NCI-H1694 treated with DMSO at 0.1 percent for 48 hours (cell line): Measurements from ENCODE around the gene FNDC3B.

ENCODE experiments used
- DNase-seq: peaks from one replicate; lab custom pipeline; 2025; lab: John Stamatoyannopoulos, UW

Gene FNDC3B

DNA sequence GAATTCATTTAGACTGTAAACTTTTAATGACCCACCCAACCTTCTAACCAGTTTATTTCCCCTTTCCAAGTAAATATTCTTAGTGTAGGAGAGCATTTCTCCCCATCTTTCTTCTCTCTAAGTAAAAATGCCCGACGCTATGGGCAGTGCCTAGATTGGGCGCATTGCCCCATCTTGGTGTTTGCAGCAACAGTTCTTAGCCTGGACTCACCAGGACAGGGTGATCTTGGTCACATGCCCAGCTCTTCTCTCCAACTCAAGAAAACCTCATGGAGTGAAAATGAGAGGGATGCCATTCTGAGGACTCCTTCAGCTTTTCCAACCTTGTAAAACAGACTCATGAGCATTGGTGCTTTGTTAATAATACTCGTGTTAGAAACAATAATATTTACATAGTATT, 332.2 kb downstream of the FNDC3B start:
- DNase-seq = no peak

DNA sequence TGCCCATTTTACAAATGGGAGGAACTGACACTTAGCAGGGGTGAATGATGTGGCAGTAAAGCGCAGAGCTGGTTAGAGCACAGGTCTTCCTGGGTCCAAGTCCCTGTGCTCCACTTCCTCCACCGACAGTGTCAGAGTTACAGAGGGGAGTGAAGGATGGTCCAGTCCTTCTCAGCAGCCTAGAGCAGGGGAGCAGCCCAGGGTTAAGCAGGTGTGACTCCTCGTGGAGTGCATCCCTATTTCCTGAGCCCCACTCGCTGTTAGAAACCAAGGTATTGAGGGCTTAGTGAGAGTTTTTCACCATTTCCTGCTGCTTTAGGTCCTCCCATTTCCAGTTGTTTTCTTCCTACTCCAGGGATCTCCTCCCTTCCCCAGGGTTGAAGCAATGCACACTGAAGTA, 333.5 kb downstream of the FNDC3B start:
- no peak for DNase-seq

DNA sequence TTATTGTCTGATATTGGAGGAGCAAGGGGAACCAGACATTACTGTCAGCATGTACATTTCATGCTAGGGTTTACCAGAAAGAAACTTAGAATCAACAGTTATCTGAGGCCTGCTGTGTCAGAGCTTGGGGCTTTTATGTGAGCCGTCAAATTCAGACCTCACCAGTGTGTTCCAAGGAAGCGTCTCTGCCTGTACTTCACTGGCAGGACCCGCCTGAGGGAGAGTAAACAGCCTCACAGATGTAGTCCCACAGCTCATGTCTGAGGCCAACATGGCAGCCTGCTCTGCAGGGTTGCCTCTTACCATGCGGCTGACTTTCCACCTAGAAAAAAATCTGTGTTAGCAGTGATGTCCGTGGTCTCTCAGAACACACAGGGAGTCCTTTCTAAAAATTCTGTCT, 334.5 kb downstream of the FNDC3B start:
- DNase-seq = no peak

DNA sequence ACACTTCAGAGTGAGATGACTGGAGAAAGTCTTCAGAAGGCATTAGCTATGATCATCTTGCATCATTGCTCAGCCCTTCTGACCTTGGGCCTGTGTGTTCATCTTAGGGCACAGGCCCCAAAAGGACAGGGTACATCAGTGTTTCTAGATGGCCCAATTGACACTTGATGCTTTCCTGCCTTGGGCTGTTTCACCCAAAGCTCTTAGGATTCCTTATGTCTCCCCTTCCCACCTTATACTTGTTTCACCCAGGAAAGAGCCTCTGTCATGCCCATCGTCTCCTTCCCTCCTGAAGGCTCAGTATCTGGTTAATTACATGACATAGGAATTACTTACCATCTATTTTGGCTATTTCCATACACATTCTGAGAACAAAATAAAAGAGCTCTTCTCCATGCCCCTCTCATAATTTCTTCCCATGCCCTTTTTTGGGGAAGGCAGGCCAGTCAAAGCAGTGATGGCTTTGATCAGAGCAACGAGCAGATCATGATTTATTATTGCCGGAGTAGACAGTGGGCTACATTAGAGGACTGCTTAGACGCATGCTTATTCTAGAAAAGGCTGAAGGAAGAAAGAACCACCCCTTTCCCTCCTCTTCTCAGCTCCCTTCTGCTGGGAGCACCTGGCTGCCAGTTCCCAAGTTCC, 335.9 kb downstream of the FNDC3B start:
- no peak for DNase-seq

DNA sequence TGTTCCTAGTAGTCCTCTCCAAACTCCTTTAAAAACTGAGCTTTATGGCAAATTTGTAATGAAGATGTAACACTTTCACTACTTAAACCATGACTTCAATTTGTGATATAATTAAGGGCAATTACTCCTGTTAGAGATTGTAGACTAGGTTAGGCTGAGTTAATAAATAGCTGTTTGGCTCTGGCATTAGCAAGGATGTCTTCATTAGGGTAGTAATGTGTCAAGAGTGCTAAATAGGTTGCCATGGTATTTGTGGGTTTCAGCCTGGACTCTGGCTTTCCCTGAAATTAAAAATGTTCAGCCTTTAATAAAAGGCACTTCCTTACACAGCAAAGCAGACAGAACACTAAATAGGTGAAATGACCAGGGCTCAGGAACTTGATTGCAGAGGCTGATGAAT, 337.0 kb downstream of the FNDC3B start:
- no peak for DNase-seq

DNA sequence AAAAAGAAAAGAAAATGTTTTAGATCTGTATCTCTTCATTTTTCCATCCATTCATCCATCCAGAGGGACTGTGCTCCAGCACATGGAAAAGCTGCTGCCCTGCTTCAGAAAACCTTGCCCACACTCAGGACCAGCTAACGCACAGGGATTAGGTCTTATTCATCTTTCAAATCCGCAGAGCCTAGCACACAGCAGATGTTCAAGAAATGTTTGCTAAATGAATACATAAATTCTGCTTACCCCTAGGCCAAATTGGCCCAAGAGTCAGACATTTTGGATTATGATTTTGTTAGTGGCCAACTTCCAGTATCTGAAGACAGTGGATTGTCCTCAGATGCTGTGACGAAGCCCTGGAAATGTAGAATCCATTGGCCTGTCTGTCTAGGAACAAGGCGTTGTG, 337.5 kb downstream of the FNDC3B start:
- no peak for DNase-seq

DNA sequence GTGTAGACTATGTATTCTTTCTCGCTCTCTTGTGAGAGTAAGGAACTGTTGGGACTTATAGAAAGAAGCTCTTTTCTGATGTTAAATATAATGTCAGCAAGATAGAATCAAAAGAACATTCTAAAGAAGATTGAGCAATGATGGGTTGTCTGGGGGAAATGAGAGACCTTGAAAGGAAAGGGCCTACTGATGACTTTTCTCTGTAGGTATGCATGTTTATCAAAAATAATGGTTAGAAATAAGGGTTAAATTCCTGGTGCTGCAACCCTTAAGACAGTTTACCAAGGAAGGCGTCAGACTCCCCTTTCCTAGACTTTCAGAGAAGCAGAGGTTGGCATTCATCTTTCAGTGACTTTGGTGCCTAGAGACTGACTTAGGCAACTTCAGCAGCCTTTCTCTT, 339.1 kb downstream of the FNDC3B start:
- no peak for DNase-seq

DNA sequence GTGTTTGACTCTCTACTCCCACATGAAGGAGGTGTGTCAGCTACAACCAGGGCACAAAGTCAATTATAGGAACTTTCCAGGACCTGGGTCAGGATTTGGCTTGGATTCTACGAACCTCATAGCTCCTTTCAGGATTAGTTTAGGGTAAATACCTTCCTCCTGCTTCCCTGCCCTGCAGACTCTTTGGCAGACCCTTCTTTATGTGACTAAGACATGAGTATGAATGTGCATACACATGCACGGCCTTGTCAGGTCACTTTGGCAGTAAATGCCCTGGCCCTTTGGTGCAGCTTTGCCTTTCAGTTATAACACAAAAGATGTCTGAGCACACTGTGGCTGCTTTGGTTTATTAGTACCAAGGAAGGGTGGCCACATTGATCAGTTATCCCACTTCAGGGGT, 340.0 kb downstream of the FNDC3B start:
- DNase-seq = no peak

DNA sequence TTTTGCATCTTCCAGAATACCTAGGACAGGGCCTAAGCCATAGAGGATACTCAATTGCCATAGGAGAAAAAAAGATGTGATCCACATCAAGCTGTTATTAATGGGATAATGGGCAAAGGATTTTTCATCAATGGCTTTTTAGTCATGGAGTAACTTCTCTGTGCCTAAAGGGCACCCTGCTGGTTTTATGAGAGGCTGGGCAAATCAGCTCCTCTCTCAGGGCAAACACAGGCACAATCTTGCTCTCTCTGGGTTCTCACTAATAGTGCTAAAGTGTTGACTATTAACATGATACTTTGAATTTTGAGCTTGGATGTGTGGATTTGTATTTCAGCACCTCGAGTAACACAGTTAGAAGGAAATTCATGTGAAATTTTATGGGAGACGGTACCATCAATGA, 341.3 kb downstream of the FNDC3B start:
- no peak for DNase-seq

DNA sequence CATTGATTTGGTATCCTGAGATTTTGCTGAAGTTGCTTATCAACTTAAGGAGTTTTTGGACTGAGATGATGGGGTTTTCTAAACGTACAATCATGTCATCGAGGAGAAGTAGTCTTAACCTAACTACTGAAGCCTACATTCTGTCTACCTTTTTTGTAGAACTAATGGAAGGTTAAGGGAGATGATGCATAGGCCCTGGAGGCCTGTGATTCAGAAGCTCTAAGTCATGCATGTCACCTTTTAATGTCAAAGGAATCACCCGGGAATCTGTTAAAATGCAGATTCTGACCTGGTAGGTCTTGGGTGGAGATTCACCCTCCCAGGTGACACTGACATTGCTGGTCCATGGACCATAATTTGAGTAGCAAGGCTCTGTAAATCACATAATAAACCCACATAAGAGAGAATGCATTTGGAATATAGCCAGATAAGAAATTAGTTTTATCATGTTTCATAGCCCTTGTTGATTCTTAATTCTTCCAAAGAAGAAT, 344.0 kb downstream of the FNDC3B start:
- DNase-seq = no peak

DNA sequence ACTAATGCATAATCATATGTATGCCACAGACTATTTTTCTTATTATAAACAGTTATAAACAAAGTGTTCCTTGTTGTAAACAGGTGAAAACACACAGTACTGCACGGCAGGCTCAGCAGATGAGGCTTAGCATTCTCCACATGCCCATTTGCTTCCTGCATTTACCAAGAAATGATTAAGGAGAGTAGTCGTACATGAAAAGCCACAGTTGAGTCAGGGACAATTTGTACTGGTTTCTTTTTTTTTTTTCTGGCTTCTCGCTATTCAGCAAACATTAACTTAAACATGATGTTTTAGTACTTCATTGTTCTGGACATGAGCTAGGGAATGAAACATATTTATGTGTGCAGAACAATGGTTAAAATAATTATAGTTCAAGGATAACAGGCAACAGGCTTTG, 345.5 kb downstream of the FNDC3B start:
- DNase-seq = no peak

DNA sequence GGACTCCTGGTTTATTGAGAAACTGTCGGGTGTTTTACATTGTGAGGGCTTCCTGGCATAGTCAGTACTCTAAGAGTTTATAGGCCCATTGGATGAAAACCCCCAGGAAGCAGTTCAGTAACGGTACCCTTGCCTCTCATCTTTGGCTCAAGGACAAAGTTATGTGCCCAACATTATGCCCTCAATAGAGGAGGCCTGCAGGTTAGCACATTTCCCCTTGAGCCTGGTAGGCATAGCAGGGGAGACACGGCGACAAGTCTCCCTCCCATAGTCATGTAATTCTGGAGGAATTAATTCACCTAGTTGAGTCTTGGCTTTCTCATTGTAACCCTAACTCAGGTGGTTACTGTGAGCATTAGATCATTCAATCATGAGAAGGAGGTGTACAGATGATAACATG, 348.4 kb downstream of the FNDC3B start:
- no peak for DNase-seq

DNA sequence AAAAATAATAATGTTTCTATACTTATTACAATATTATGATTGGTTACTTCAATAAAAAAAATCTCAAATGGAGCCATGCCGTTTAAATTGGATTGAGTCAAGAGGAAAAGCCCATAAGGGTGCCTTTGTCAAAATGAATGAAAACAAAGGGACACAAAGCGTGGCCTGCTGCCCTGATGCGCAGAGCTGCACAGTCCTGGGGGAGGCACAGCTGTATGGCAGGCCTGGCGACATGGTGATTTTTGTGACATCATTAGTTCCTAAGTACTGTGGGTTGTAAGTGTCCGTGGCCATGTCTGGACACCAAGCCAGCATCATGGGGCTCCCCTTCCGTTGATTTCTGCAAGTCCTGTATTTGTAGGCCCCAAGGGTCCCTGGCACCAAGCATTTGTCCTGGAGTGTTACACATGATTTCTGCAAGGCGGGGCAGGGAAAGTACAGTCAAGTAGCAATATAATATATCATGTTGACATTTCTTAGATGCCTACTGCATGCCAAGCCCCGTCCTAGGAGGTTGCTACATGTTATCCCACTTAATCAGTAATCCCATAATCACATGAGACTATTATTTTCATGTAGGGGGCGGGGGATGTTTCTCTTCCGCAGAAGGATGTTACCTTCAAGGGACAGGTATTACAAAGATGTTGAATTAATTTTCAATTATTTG, 349.2 kb downstream of the FNDC3B start:
- DNase-seq = no peak

DNA sequence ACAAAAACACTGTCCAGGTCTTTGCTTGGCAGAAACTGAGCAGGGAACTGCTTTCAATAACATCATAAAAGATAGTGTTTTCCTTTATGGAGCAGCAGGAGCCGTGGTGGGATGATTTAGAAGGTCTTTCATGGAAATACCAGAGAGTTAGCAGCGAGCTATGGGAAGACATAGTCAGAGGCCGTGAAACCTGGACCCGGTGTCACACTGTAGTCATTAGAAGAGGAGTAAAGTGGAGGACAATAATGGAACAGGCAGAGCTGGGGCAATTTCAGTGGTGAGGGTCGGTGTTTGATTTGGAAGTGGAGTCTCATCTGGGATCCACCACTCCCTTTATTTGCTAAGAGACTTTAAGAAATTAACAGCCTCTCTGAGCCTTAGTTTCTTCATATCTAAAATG, 351.4 kb downstream of the FNDC3B start:
- no peak for DNase-seq

DNA sequence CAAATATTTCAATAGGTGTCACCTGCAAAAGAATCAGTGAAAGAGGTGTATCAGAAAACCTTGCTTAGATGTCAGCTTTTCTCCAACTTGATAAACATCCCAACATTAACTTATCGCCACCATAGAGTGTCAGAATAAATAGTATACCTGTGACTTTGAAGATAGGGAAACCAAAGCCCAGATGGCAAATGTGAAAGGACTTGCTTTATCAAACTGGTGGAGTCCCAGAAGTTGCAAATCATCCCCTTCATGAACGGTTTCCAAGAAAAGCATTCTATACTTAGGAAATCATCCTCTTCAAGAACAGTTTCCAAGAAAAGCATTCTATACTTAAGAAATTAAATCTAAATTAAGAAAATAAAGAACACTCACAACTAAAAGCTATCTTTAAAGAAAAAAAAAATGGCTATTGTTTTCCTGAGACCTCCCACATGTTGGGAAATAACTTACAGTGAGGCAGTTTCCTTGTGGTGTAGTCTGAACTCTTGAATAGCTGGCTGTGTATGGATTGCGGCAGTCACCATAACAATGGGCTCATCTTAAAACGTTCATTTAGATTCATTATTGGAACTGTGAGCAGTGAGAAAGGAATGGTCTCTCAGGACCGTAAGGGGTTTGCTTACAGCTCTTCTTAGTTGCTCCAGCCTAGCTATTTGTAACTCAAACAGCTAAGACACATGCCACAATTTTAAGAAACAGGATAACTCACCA, 352.4 kb downstream of the FNDC3B start:
- no peak for DNase-seq

DNA sequence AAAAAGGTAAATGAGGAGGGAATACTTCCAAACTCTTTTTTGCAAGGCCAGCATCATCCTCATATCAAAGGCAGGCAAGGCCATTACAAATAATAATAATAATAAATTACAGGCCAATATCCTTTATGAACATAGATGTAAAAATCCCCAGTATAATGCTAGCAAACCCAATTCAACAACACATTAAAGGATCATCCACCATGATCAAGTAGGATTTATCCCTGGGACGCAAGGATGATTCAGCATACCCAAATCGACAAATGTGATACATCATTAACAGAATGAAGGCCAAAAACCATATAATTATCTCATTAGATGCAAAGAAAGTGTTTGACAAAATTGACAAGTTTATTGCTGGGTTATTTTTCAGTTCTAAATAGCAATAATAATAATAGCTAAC, 355.3 kb downstream of the FNDC3B start:
- DNase-seq = no peak

DNA sequence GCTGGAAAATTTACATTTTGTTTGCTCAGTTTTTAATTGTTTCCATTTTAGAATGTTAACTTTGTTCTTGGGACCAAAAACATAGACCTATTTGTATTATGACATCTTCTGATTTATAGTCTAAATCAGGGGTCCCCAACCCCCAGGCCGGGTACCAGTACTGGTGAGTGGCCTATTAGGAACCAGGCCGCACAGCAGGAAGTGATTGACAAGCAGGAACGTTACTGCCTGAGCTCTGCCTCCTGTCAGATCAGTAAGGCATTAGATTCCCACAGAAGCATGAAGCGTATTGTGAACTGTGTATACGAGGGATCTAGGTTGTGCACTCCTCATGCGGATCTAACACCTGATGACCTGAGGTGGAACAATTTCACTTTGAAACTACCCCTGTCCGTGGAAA, 357.0 kb downstream of the FNDC3B start:
- no peak for DNase-seq

DNA sequence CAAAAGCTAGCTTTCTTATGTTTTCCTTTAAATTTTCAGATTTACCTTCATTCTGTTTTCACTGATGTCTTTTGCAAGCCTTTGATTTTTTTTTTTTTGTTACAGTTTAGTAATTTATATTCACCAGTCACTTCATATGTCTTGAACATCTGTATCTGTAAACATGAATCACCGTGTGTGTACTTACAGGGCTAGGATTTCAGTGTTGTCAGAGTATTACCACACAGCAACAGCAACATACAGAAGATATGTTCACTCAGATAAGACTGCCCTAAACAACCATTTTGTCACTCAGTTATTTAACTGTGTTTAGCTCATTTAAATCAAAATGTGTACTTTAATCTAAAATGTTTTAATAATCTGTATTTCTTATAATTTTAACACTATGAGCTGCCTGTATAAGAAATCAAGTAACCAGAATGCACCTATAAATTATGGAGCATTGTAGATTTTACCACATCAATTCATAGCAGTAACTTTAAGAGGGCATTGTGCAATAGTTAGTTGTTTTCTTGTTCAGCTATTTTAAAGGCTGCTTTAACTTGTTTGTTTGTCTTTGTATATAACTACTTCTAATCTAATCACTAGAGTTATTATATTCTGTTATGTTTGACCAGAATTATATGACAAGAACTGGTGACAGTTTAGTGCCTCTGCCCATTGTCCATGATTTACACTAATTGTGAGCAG, 358.5 kb downstream of the FNDC3B start:
- DNase-seq = no peak

DNA sequence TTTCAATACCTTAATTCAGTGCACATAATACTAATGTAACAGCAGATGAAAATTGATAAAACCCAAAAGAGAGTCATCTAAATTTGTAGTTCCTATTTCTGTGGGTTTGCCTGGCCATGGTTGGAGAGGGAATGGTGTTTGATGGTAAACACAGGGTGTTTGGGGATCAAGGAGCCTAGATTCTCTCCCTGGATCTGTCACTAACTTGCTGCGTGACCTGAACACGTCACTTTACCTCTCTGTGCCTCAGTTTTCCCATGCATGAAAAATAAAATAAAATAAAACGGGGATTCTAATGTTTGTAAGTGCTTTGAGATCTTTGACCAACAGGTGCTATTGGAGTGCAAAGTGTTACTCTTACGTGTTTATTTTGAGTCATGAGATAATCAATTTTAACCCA, 359.1 kb downstream of the FNDC3B start:
- no peak for DNase-seq

DNA sequence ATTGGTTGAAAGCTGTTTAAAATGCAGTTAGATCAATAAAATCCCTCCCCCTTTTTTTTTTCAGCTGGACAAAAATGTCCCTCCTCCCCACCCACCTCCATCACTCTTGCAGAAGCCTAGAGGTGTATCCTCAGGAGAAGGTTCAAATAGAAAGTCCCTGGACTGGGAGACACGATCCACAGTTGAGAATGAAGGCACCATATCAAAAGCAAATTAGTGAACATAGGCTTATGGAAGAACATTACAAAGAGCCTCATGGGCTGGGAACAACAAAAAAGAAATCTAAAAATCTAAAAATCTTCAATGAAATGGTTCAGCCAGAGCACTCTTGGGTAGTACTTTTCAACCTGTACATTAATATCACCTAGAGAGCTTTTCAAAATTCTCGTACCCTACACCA, 362.7 kb downstream of the FNDC3B start:
- no peak for DNase-seq

DNA sequence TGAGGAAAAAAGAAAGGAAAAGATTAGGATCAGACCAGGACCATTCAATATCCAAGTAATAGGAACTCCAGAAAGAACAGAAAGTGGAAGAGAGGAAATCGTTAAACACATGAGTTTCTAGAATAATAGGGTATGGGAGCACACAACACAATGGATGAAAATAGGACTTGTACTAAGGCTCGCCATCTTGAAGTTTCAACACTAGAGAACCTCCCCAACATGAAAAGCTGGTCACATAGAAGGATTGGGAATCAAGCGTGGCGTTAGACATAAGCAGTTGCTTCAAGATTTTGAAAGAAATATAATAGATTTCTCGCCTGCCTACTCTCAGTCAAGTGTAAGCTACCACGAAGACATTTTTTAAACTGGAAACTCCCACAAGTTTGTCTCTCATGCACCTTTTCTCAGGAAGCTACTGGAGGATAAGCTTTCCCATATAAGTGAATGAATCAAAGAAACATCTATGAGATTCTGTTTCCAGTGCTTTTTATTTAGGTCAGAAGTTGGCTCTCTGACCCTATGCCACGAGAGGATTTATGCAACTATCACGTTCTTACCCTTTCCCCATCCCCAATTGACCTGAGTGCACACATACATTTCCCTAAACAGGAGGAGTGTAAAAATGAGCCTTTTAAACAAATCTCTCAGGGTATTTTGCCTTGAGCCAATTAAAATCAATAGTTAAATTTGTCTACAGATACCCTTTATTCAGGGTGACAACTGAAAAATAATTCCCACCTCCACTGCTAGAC, 363.7 kb downstream of the FNDC3B start:
- no peak for DNase-seq
